Choroid plexus epithelial cell (primary cell): ENCODE measurements around the gene JAK1.
A peak's percentile ranks its signal among the peaks of the same experiment; 100 is the strongest.

Experiments
- DNase-seq: peaks from one replicate; pipeline ENCODE4 v3.0.0-alpha.2; 2010; ENCODE audit warnings: low read depth
- H3K4me3 ChIP-seq: 2 replicates; pipeline ENCODE4 v1.5.1; 2011; ENCODE audit warnings: low read depth, mild to moderate bottlenecking, control low read depth, low read length, moderate library complexity
- CTCF ChIP-seq: conservative IDR thresholded peaks from 2 replicates; pipeline ENCODE4 v1.5.1; 2011; ENCODE audit warnings: low read depth, mild to moderate bottlenecking, control low read depth, inconsistent platforms, low read length, moderate library complexity

The JAK1 gene

DNA sequence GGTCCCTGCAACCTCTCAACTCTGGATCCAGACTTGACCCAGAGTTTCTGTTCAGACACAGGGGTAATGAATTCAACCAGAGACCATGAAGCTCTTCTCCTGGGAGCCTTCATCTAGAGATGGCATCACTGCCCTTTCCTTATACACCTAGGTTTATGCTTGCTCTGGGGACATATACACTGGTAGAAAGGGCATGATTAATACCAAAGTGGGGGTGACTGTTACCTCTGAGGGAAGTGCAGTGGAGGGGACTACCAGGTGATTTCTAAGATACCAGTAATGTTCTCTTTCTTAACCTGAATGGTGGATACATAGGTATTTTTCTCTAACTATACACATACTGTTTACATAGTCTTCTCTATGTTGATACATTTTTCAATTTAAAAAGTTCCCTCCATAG lies 48.4 kb downstream of the JAK1 start:
- no peak for TF ChIP-seq CTCF
- no peak overlapping the region for H3K4me3 ChIP-seq
- DNase-seq = no peak

- DNase-seq = peak; percentile 97
- H3K4me3 ChIP-seq = no peak overlapping the region
- no peak for TF ChIP-seq CTCF
These were observed 49.0 kb downstream of the JAK1 start for GRCh38 chr1:64917328-64917861.

- H3K4me3 ChIP-seq = no peak overlapping the region
- TF ChIP-seq CTCF = no peak
These were observed 50.7 kb downstream of the JAK1 start for GRCh38 chr1:64915381-64916274.

GRCh38 chr1:64913361-64914015 lies 52.9 kb downstream of the JAK1 start:
- TF ChIP-seq CTCF = no peak

More at GRCh38 chr1:64915381-64916274, 50.7 kb downstream of the JAK1 start:
- peak; percentile 94 for DNase-seq

GRCh38 chr1:64912191-64912590 lies 54.2 kb downstream of the JAK1 start:
- no peak overlapping the region for H3K4me3 ChIP-seq
- no peak for DNase-seq
- TF ChIP-seq CTCF = no peak

More at GRCh38 chr1:64913361-64914015, 52.9 kb downstream of the JAK1 start:
- no peak overlapping the region for H3K4me3 ChIP-seq
- no peak for DNase-seq

- no peak for TF ChIP-seq CTCF
These were observed 55.0 kb downstream of the JAK1 start for GRCh38 chr1:64911326-64911725.

More at GRCh38 chr1:64911326-64911725, 55.0 kb downstream of the JAK1 start:
- DNase-seq = no peak
- no peak overlapping the region for H3K4me3 ChIP-seq
